HepG2 (cell line): Measurements from ENCODE around the gene ELP4. TPM values are rescaled to one million over a fixed set of nuclear protein-coding genes. Genes with fewer than 3 reads are reported as not detected.

Experiments
- ATAD3A ChIP-seq: sonication (generic); formaldehyde crosslinking; IDR thresholded peaks from 2 replicates; pipeline ENCODE4 v1.4.0; 2020; ENCODE audit warnings: missing genetic modification reagents
- ATF7-NPFF ChIP-seq: sonication (generic); formaldehyde crosslinking; IDR thresholded peaks from 2 replicates; pipeline ENCODE4 v1.8.1; 2023; ENCODE audit warnings: mild to moderate bottlenecking, low read depth, missing genetic modification reagents, moderate library complexity
- KDM5B ChIP-seq: sonication (generic); formaldehyde crosslinking; IDR thresholded peaks from 2 replicates; pipeline ENCODE4 v1.4.0; 2020; ENCODE audit warnings: missing genetic modification reagents, mild to moderate bottlenecking, borderline replicate concordance
- MXI1 ChIP-seq: IDR thresholded peaks from 3 replicates; pipeline ENCODE4 v1.6.1; 2012; ENCODE audit warnings: low read depth, low read length, inconsistent platforms, borderline replicate concordance
- POLR2AphosphoS2 ChIP-seq: IDR thresholded peaks from 2 replicates; pipeline ENCODE4 v1.6.1; 2011; ENCODE audit warnings: low read depth, low read length, improper control_type of control experiment
- PRDM10 ChIP-seq: sonication (generic); formaldehyde crosslinking; IDR thresholded peaks from 2 replicates; pipeline ENCODE4 v1.4.0; 2020; ENCODE audit warnings: low read depth, missing genetic modification reagents
- RFXANK ChIP-seq: IDR thresholded peaks from 2 replicates; pipeline ENCODE4 v1.6.1; 2016
- SAFB2 ChIP-seq: sonication (generic); formaldehyde crosslinking; IDR thresholded peaks from 2 replicates; pipeline ENCODE4 v1.5.1; 2020; ENCODE audit warnings: missing genetic modification reagents, low read depth, mild to moderate bottlenecking, borderline replicate concordance
- SMAD9 ChIP-seq: sonication (generic); formaldehyde crosslinking; IDR thresholded peaks from 2 replicates; pipeline ENCODE4 v1.5.1; 2020; ENCODE audit warnings: mild to moderate bottlenecking, missing genetic modification reagents
- SNAPC5 ChIP-seq: sonication (generic); formaldehyde crosslinking; IDR thresholded peaks from 2 replicates; pipeline ENCODE4 v1.8.1; 2023; ENCODE audit warnings: mild to moderate bottlenecking, missing genetic modification reagents, borderline replicate concordance
- TAF1 ChIP-seq: sonication (generic); formaldehyde crosslinking; IDR thresholded peaks from 2 replicates; pipeline ENCODE4 v1.4.0; 2020; ENCODE audit warnings: missing genetic modification reagents
- TBL1XR1 ChIP-seq: fragments of 150-350 bp; IDR thresholded peaks from 2 replicates; pipeline ENCODE4 v1.6.1; 2014; ENCODE audit warnings: borderline replicate concordance, low read length; ENCODE audit not compliant: partially characterized antibody
- TBX2 ChIP-seq: sonication (generic); formaldehyde crosslinking; IDR thresholded peaks from 2 replicates; pipeline ENCODE4 v1.5.0; 2020; ENCODE audit warnings: missing genetic modification reagents, mild to moderate bottlenecking, borderline replicate concordance
- ZFP41 ChIP-seq: sonication (generic); formaldehyde crosslinking; IDR thresholded peaks from 2 replicates; pipeline ENCODE4 v1.4.0; 2020; ENCODE audit warnings: mild to moderate bottlenecking, missing genetic modification reagents, borderline replicate concordance
- ZNF512 ChIP-seq: sonication (generic); formaldehyde crosslinking; IDR thresholded peaks from 2 replicates; pipeline ENCODE4 v1.4.0; 2020; ENCODE audit warnings: mild to moderate bottlenecking, missing genetic modification reagents
- ZNF598 ChIP-seq: sonication (generic); formaldehyde crosslinking; IDR thresholded peaks from 2 replicates; pipeline ENCODE4 v1.5.1; 2020; ENCODE audit warnings: mild to moderate bottlenecking, missing genetic modification reagents, borderline replicate concordance
- ZNF605 ChIP-seq: sonication (generic); formaldehyde crosslinking; IDR thresholded peaks from 2 replicates; pipeline ENCODE4 v1.8.0; 2022; ENCODE audit warnings: mild to moderate bottlenecking, missing genetic modification reagents
- polyA plus RNA-seq, 8 experiments: library from polyadenylated mRNA; depleted of rRNA in 3 of 8; stranded (reverse) in 7 of 8; unstranded in 1 of 8; fragments of >200 nt; fragmentation: Illumina TruSeq in 4 of 8; extraction: Trizol in 4 of 8; gene quantifications; 2 replicates each; pipeline versions ENCODE4 v1.2.1 to v1.2.3, GENCODE V29; 2011 to 2016; ENCODE audit warnings: low read depth in 4 of 8, missing spikeins in 1 of 8, mixed read lengths in 1 of 8; ENCODE audit not compliant: insufficient read depth in 1 of 8
- total RNA-seq, 5 experiments: library from RNA; depleted of rRNA; stranded (reverse); fragments of >200 nt; fragmentation: Illumina TruSeq; extraction: Trizol; gene quantifications; 2 replicates each; pipeline ENCODE4 v1.2.3, GENCODE V29; 2016; ENCODE audit warnings: low read depth in 1 of 5
- TF ChIP-seq, protein P1 (sequence below): sonication (generic); formaldehyde crosslinking; IDR thresholded peaks from 2 replicates; pipeline ENCODE4 v1.4.0; 2020; ENCODE audit warnings: missing genetic modification reagents, borderline replicate concordance

ELP4 gene
- total and polyA plus RNA-seq, 2 of the 13 experiments (the other 11 are each of a cell fraction or from before 2014, with no cell fraction given), result 12.8 to 19.1 TPM

DNA sequence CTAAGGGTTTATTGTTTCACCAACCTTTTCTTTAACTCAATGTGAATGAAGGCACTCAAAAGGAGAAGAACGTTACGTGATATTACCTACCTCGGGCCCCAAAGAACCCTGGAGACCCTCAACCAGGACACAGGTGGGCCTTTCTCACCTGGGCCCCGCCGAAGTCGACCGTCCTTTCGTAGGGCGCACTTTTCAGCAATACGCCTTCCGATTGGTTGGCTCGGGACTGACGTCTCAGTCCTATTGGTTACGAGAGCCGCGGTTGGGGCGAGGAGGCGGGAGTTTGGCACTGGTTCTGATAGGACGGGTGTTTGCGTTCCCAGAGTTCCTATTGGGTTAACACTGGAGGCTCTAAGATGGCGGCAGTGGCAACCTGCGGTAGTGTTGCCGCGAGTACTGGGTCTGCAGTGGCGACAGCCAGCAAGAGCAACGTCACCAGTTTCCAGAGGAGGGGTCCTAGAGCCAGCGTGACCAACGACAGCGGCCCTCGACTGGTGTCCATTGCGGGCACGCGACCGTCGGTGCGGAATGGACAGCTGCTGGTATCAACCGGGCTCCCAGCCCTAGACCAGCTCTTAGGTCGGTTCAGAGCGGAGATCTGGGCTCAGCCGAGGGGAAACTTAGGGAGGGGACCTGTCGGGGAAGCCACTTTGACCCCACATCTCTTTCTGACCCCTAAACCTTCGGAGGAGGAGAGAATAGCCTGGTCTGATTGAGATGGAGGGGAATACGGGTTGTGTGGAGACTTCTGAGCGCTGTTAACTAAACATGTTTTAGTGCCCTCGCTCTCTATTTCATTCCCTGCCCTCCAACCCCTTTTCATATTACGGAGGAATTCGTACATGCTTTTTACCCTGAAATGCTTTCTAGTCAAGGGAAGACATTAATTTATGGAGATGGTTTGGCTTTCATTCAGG lies at the start of gene ELP4, which contains the start of gene IMMP1L (continued):
- TF ChIP-seq PRDM10 (CRISPR knock-in tag) (no peak), TBX2 (CRISPR knock-in tag) (peak; percentile 72), POLR2AphosphoS2 (no peak), ZNF605 (CRISPR knock-in tag) (peak; percentile 78; the same call in 1 of the 2 replicates), TAF1 (peak; percentile 95), ZNF598 (CRISPR knock-in tag) (peak; percentile 73), ZNF512 (CRISPR knock-in tag) (peak; percentile 42; the same call in 1 of the 2 replicates), ATAD3A (CRISPR knock-in tag) (no peak), TBL1XR1 (no peak), SAFB2 (CRISPR knock-in tag) (no peak), SNAPC5 (CRISPR knock-in tag) (no peak), KDM5B (CRISPR knock-in tag) (peak; percentile 96), MXI1 (peak; percentile 51; the same call in 1 of the 3 replicates), RFXANK (0 out of 2 replicates have a peak, but pooled peaks have one; percentile 26), SMAD9 (CRISPR knock-in tag) (peak; percentile 82; the same call in 1 of the 2 replicates), ATF7-NPFF (peak; percentile 68; the same call in 1 of the 2 replicates), ZFP41 (0 out of 2 replicates have a peak, but pooled peaks have one; percentile 52)
- TF ChIP-seq, protein P1, sequence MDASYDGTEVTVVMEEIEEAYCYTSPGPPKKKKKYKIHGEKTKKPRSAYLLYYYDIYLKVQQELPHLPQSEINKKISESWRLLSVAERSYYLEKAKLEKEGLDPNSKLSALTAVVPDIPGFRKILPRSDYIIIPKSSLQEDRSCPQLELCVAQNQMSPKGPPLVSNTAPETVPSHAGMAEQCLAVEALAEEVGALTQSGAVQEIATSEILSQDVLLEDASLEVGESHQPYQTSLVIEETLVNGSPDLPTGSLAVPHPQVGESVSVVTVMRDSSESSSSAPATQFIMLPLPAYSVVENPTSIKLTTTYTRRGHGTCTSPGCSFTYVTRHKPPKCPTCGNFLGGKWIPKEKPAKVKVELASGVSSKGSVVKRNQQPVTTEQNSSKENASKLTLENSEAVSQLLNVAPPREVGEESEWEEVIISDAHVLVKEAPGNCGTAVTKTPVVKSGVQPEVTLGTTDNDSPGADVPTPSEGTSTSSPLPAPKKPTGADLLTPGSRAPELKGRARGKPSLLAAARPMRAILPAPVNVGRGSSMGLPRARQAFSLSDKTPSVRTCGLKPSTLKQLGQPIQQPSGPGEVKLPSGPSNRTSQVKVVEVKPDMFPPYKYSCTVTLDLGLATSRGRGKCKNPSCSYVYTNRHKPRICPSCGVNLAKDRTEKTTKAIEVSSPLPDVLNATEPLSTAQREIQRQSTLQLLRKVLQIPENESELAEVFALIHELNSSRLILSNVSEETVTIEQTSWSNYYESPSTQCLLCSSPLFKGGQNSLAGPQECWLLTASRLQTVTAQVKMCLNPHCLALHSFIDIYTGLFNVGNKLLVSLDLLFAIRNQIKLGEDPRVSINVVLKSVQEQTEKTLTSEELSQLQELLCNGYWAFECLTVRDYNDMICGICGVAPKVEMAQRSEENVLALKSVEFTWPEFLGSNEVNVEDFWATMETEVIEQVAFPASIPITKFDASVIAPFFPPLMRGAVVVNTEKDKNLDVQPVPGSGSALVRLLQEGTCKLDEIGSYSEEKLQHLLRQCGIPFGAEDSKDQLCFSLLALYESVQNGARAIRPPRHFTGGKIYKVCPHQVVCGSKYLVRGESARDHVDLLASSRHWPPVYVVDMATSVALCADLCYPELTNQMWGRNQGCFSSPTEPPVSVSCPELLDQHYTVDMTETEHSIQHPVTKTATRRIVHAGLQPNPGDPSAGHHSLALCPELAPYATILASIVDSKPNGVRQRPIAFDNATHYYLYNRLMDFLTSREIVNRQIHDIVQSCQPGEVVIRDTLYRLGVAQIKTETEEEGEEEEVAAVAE (CRISPR knock-in tag), result peak; percentile 100
